Hepatocyte (in vitro differentiated cells): ENCODE results near the gene SORL1. TPM values are rescaled to one million over a fixed set of nuclear protein-coding genes. Genes with fewer than 3 reads are reported as not detected.
A peak's percentile ranks its signal among the peaks of the same experiment; 100 is the strongest.

ENCODE experiments used
- DNase-seq: peaks from one replicate; pipeline ENCODE4 v3.0.0-alpha.2; 2016; ENCODE audit warnings: low spot score
- H2AFZ ChIP-seq: fragments of 200-600 bp; sonication (generic); 2 replicates; pipeline ENCODE4 v1.6.0; 2016; ENCODE audit warnings: antibody characterized with exemption, mild to moderate bottlenecking
- H3K27ac ChIP-seq: fragments of 200-600 bp; sonication (generic); 2 replicates; pipeline ENCODE4 v1.5.1; 2016; ENCODE audit warnings: mild to moderate bottlenecking
- H3K27me3 ChIP-seq: fragments of 200-600 bp; sonication (generic); 2 replicates; pipeline ENCODE4 v1.6.1; 2016
- H3K36me3 ChIP-seq: fragments of 200-600 bp; sonication (generic); replicated peaks from 2 replicates; pipeline ENCODE4 v1.5.1; 2016; ENCODE audit warnings: low read depth; ENCODE audit not compliant: insufficient read depth
- H3K4me1 ChIP-seq: fragments of 200-600 bp; sonication (generic); 2 replicates; pipeline ENCODE4 v1.5.1; 2016; ENCODE audit warnings: mild to moderate bottlenecking, moderate library complexity; ENCODE audit not compliant: insufficient read depth
- H3K4me2 ChIP-seq: fragments of 200-600 bp; sonication (generic); 2 replicates; pipeline ENCODE4 v1.6.0; 2016
- H3K4me3 ChIP-seq: fragments of 200-600 bp; sonication (generic); 2 replicates; pipeline ENCODE4 v1.5.1; 2016; ENCODE audit warnings: mild to moderate bottlenecking
- H3K79me2 ChIP-seq: fragments of 200-600 bp; sonication (generic); 2 replicates; pipeline ENCODE4 v1.6.0; 2017; ENCODE audit warnings: mild to moderate bottlenecking
- H3K9me2 ChIP-seq: fragments of 200-600 bp; sonication (generic); replicated peaks from 2 replicates; pipeline ENCODE4 v1.6.0; 2017; ENCODE audit warnings: mild to moderate bottlenecking; ENCODE audit not compliant: insufficient read depth
- H3K9me3 ChIP-seq: fragments of 200-600 bp; sonication (generic); 2 replicates; pipeline ENCODE4 v1.5.1; 2016; ENCODE audit warnings: low read depth, mild to moderate bottlenecking
- H4K20me1 ChIP-seq: fragments of 200-600 bp; sonication (generic); 2 replicates; pipeline ENCODE4 v1.6.0; 2016; ENCODE audit warnings: mild to moderate bottlenecking; ENCODE audit not compliant: insufficient read depth, poor library complexity, severe bottlenecking
- EZH2 ChIP-seq: fragments of 200-600 bp; sonication (generic); IDR thresholded peaks from 2 replicates; pipeline ENCODE4 v1.6.1; 2016; ENCODE audit warnings: antibody characterized with exemption, mild to moderate bottlenecking, borderline replicate concordance
- EZH2phosphoT487 ChIP-seq: fragments of 200-600 bp; sonication (generic); IDR thresholded peaks from one replicate; pipeline ENCODE4 v1.6.1; 2018; ENCODE audit warnings: antibody characterized with exemption, mild to moderate bottlenecking, low read depth, moderate library complexity; ENCODE audit not compliant: unreplicated experiment, severe bottlenecking
- WGBS: methylation state at CpG from one replicate; pipeline ENCODE4 v1.1.6; 2016; ENCODE audit warnings: low lambda C conversion rate; ENCODE audit errors: missing lambda C conversion rate; 5-methylcytosine and 5-hydroxymethylcytosine counted together
- polyA plus RNA-seq: library from polyadenylated mRNA; unstranded; fragments of >200 nt; fragmentation: Nextera tagmentation; extraction: Ambion mirVana; gene quantifications from 2 replicates; pipeline ENCODE4 v1.2.1, GENCODE V29; 2016
- total RNA-seq: library from RNA; depleted of rRNA; stranded (reverse); fragments of >200 nt; gene quantifications from 2 replicates; pipeline ENCODE4 v1.2.3, GENCODE V29; 2014
- TF ChIP-seq, protein P1 (sequence below): fragments of 200-600 bp; sonication (generic); IDR thresholded peaks from 2 replicates; pipeline ENCODE4 v1.5.1; 2016; ENCODE audit warnings: antibody characterized with exemption, mild to moderate bottlenecking; ENCODE audit not compliant: poor library complexity

SORL1 gene
- total and polyA plus RNA-seq, 2 experiments from 2014 or later, result 13.5 to 26.5 TPM

GRCh38 chr11:121448431-121448941, 3.6 kb upstream of the SORL1 start:
- no peaks in the 10 kb centered on the region for H3K36me3 ChIP-seq
- H3K9me3 ChIP-seq, result no peaks in the 10 kb centered on the region
- H3K79me2 ChIP-seq, result peaks cover 6% of the 10 kb centered on the region
- no peaks in the 10 kb centered on the region for H3K4me1 ChIP-seq
- no peaks in the 10 kb centered on the region for H4K20me1 ChIP-seq
- H3K4me3 ChIP-seq, result no peak overlapping the region
- H3K27me3 ChIP-seq, result no peaks in the 10 kb centered on the region
- TF ChIP-seq EZH2 (no peak), EZH2phosphoT487 (no peak)
- TF ChIP-seq, protein P1, sequence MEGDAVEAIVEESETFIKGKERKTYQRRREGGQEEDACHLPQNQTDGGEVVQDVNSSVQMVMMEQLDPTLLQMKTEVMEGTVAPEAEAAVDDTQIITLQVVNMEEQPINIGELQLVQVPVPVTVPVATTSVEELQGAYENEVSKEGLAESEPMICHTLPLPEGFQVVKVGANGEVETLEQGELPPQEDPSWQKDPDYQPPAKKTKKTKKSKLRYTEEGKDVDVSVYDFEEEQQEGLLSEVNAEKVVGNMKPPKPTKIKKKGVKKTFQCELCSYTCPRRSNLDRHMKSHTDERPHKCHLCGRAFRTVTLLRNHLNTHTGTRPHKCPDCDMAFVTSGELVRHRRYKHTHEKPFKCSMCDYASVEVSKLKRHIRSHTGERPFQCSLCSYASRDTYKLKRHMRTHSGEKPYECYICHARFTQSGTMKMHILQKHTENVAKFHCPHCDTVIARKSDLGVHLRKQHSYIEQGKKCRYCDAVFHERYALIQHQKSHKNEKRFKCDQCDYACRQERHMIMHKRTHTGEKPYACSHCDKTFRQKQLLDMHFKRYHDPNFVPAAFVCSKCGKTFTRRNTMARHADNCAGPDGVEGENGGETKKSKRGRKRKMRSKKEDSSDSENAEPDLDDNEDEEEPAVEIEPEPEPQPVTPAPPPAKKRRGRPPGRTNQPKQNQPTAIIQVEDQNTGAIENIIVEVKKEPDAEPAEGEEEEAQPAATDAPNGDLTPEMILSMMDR, result no peak
- no peak for DNase-seq
- H3K9me2 ChIP-seq, result no peaks in the 10 kb centered on the region
- no peak overlapping the region for H3K4me2 ChIP-seq
- no peak overlapping the region for H2AFZ ChIP-seq
- no peak overlapping the region for H3K27ac ChIP-seq
- WGBS, result 69% methylated on average over 3 of the region's 3 CpGs

DNA sequence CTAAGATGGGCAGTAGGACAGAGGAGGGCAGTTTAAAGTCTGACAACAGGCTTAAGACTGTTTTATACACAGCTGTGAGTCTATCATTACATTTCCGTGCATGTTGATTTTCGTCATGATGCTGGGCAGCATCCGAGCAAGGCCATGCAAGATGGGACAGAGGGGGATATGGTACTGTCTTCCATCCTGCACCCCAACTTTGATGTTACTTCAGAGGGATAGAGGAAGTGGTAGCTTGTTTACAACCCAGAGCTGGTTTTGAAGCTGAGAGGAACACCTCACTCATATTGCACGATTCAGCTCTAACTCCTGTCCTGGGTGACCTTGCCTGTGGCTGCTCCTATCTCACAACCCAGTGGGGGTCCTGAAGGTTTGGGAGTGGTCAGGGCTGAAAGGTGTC, 3.0 kb upstream of the SORL1 start:
- no peak overlapping the region for H3K27ac ChIP-seq

DNA sequence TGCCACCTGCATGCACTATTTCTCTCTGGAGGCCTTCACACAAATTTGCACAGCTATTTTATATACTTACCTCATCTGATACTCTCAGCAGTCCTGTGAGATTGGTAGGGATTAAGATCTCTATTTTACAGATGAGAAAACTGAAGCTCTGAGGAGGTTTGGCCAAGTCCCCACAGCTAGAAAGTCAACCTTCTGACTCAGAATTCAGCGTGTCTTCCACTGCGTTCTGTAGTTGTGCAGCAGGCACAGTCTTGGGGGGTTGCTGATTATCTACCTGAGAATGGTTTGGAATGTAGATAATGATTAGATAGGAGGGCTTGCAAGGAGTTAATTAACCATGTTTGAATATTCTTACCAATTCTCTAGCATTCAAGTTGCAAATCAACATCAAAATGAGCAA, 2.5 kb upstream of the SORL1 start:
- H2AFZ ChIP-seq, result no peak overlapping the region
- no peaks in the 10 kb centered on the region for H4K20me1 ChIP-seq
- H3K27me3 ChIP-seq, result no peaks in the 10 kb centered on the region
- H3K9me2 ChIP-seq, result no peaks in the 10 kb centered on the region
- H3K27ac ChIP-seq, result no peak overlapping the region
- H3K4me2 ChIP-seq, result no peak overlapping the region
- no peaks in the 10 kb centered on the region for H3K4me1 ChIP-seq
- H3K36me3 ChIP-seq, result no peaks in the 10 kb centered on the region
- 86% methylated on average over 2 of the region's 2 CpGs for WGBS
- H3K79me2 ChIP-seq, result peaks cover 18% of the 10 kb centered on the region
- TF ChIP-seq, protein P1, result no peak
- TF ChIP-seq EZH2phosphoT487 (no peak), EZH2 (no peak)
- H3K9me3 ChIP-seq, result no peaks in the 10 kb centered on the region
- H3K4me3 ChIP-seq, result no peak overlapping the region
- DNase-seq, result no peak

More for the DNA sequence above, 3.0 kb upstream of the SORL1 start:
- no peaks in the 10 kb centered on the region for H4K20me1 ChIP-seq
- no peaks in the 10 kb centered on the region for H3K4me1 ChIP-seq
- no peaks in the 10 kb centered on the region for H3K36me3 ChIP-seq
- no peak for DNase-seq
- no peaks in the 10 kb centered on the region for H3K27me3 ChIP-seq
- no peak overlapping the region for H3K4me2 ChIP-seq
- no peak overlapping the region for H3K4me3 ChIP-seq
- H2AFZ ChIP-seq, result no peak overlapping the region
- TF ChIP-seq EZH2phosphoT487 (no peak), EZH2 (no peak)
- TF ChIP-seq, protein P1, result no peak
- WGBS, result 91% methylated on average over 4 of the region's 4 CpGs
- H3K9me2 ChIP-seq, result no peaks in the 10 kb centered on the region
- peaks cover 13% of the 10 kb centered on the region for H3K79me2 ChIP-seq
- no peaks in the 10 kb centered on the region for H3K9me3 ChIP-seq

GRCh38 chr11:121450401-121450800, 1.7 kb upstream of the SORL1 start:
- Histone ChIP-seq H3K4me1 (no peaks in the 10 kb centered on the region), H3K36me3 (no peaks in the 10 kb centered on the region), H3K27ac (peak overlapping the region; percentile 92), H4K20me1 (no peaks in the 10 kb centered on the region), H3K4me3 (no peak overlapping the region), H2AFZ (no peak overlapping the region), H3K9me3 (no peaks in the 10 kb centered on the region), H3K9me2 (no peaks in the 10 kb centered on the region), H3K79me2 (peaks cover 24% of the 10 kb centered on the region), H3K27me3 (no peaks in the 10 kb centered on the region), H3K4me2 (peak overlapping the region; percentile 89)
- WGBS, result 96% methylated on average over 1 of the region's 1 CpG
- DNase-seq, result no peak
- TF ChIP-seq EZH2phosphoT487 (no peak), EZH2 (no peak)
- TF ChIP-seq, protein P1, result no peak
